PFSK-1 (cell line): Measurements from ENCODE around the gene AHNAK2.

Source experiments
- SIN3A ChIP-seq: IDR thresholded peaks from 2 replicates; pipeline ENCODE4 v1.6.1; 2012; ENCODE audit warnings: mild to moderate bottlenecking, low read length, moderate library complexity, borderline replicate concordance; ENCODE audit not compliant: insufficient read depth
- TAF1 ChIP-seq: IDR thresholded peaks from 2 replicates; pipeline ENCODE4 v1.6.1; 2012; ENCODE audit warnings: low read length, control low read depth, borderline replicate concordance; ENCODE audit not compliant: insufficient read depth
- TF ChIP-seq, protein P1 (sequence below), 2 experiments: IDR thresholded peaks; 2 replicates each; pipeline versions ENCODE4 v1.6.1 to v1.8.0; 2011 to 2012; ENCODE audit warnings: low read depth in 2 of 2, low read length in 2 of 2, control low read depth in 1 of 2, inconsistent platforms in 1 of 2, mild to moderate bottlenecking in 1 of 2, moderate library complexity in 1 of 2; ENCODE audit not compliant: insufficient read depth in 1 of 2

DNA sequence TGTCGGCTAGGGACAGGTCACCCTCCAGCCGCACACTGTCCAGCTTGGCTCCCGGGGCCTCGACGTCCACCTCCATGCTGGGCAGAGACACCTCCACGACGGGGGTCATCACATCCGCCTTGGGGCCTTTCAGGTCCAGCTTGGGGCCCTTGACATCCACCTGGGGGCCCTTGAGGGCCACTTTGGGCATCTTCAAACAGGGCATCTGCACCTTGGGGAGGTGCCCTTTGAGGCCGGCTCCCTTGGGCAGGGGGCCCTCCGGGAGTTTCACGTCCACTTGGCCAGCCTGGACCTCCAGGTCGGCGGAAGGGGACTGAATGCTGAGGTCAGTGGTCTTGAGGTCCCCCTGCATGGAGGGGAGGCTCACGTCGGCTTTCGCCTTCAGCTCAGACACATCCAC lies 35.6 kb downstream of the AHNAK2 start:
- TF ChIP-seq, protein P1, sequence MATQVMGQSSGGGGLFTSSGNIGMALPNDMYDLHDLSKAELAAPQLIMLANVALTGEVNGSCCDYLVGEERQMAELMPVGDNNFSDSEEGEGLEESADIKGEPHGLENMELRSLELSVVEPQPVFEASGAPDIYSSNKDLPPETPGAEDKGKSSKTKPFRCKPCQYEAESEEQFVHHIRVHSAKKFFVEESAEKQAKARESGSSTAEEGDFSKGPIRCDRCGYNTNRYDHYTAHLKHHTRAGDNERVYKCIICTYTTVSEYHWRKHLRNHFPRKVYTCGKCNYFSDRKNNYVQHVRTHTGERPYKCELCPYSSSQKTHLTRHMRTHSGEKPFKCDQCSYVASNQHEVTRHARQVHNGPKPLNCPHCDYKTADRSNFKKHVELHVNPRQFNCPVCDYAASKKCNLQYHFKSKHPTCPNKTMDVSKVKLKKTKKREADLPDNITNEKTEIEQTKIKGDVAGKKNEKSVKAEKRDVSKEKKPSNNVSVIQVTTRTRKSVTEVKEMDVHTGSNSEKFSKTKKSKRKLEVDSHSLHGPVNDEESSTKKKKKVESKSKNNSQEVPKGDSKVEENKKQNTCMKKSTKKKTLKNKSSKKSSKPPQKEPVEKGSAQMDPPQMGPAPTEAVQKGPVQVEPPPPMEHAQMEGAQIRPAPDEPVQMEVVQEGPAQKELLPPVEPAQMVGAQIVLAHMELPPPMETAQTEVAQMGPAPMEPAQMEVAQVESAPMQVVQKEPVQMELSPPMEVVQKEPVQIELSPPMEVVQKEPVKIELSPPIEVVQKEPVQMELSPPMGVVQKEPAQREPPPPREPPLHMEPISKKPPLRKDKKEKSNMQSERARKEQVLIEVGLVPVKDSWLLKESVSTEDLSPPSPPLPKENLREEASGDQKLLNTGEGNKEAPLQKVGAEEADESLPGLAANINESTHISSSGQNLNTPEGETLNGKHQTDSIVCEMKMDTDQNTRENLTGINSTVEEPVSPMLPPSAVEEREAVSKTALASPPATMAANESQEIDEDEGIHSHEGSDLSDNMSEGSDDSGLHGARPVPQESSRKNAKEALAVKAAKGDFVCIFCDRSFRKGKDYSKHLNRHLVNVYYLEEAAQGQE (IDR thresholded peaks at IDR 0.05; ENCODE audit: insufficient read depth in 1 of 2, low read depth in 2 of 2, low read length in 2 of 2) = no peak
- TF ChIP-seq TAF1 (no peak), SIN3A (no peak)
